Fibroblast of pulmonary artery (primary cell): ENCODE data around the gene PCARE.

ENCODE experiments used
- DNase-seq: peaks from one replicate; pipeline ENCODE4 v3.0.0-alpha.2; 2010; ENCODE audit warnings: low read depth
- H3K4me3 ChIP-seq: replicated peaks from 2 replicates; pipeline ENCODE4 v1.5.1; 2011; ENCODE audit warnings: low read depth, mild to moderate bottlenecking, control low read depth, low read length, moderate library complexity
- CTCF ChIP-seq: IDR thresholded peaks from 2 replicates; pipeline ENCODE4 v1.5.1; 2011; ENCODE audit warnings: mild to moderate bottlenecking, control low read depth, low read length, inconsistent platforms; ENCODE audit errors: missing control alignments

The PCARE gene

DNA sequence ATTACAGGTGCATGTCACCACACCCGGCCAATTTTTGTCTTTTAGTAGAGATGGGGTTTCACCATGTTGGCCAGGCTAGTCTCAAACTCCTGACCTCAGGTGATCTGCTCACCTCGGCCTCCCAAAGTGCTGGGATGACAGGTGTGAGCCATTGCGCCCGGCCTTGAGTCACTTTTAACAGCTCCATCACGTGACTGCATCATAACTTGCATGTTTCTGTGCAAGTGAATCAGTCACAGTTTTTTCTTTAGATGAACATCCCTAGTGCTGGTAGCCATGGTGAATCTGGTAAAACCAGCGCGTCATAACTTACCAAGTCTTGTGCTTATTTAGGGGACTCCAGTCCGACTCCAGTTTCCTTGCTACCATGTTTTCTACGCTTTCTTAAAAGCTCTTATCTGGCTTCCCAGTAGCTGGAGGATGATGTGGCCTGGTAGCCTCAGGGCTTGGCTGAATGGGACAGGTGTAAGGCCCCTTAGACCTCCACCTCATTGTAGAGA lies 33.1 kb downstream of the PCARE start:
- no peak for DNase-seq
- no peak overlapping the region for H3K4me3 ChIP-seq
- TF ChIP-seq CTCF: no peak

GRCh38 chr2:29040552-29040951 lies 33.8 kb downstream of the PCARE start:
- DNase-seq: no peak
- no peak for TF ChIP-seq CTCF
- no peak overlapping the region for H3K4me3 ChIP-seq

DNA sequence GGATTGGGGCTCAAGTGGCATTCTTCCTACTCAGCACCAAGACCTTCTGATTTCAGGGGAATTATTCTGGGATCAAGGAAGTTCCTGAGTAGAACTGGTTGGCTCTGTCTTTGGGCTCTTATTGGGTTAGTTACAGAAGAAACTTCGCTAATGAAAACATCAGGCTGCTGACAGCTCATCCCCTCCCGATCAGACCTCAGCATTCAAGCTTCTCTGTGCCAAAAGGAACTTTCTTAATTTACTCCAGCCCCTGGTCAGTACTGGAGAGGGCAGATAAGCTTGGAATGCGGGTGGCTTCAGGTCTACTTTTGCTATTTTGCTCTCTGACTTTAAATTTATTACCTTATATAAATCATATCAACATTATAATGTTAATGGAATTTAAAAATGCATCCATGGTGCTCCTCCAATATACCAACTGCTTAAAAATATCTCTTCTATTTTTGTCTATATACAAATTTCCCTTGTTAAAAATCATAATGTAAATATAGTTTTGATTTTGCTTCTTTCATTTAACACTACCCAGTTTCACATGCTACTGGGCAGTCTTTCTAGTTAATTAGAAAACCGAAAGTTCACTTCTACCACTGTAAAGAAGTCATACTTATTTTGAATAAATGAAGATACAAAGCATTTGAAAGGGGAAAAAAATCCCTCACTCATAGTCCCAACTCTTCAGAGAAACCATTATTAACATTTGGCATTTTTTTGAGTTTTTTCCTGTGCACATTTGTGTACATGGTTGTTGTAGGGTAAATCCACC lies 34.4 kb downstream of the PCARE start:
- peak; percentile 21 for DNase-seq
- H3K4me3 ChIP-seq: no peak overlapping the region
- TF ChIP-seq CTCF: no peak

- no peak for TF ChIP-seq CTCF
- DNase-seq: no peak
- H3K4me3 ChIP-seq: no peak overlapping the region
Measured at GRCh38 chr2:29035016-29035745, 39.1 kb downstream of the PCARE start.

GRCh38 chr2:29033656-29034055 lies 40.7 kb downstream of the PCARE start:
- no peak for TF ChIP-seq CTCF
- H3K4me3 ChIP-seq: no peak overlapping the region
- no peak for DNase-seq

DNA sequence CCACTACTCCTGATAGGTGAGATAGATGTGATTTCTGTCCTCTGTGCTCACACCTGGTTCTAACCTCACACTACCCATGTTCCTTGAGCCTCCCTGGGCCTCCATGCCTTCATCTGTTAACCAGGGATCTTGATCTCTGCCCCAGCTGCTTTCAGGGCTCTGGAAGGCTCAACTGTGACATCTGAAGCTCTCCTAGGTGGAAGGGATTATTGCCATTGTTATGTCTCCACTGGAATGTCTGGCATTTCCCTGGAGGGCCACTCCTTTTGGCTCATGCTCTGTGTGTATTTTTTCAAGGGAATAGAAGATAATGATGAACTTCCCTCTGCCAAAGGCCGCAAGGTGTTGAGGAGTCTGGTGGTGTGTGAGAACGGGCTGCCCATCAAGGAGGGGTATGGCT lies 41.2 kb downstream of the PCARE start:
- peak; percentile 61 for DNase-seq

More for the DNA sequence above, 41.2 kb downstream of the PCARE start:
- no peak for TF ChIP-seq CTCF
- H3K4me3 ChIP-seq: no peak overlapping the region
